ENCODE measurements around the gene ECM2. TPM values are rescaled to one million over a fixed set of nuclear protein-coding genes. Genes with fewer than 3 reads are reported as not detected.

ECM2 gene
- total and polyA plus RNA-seq, 7 donors: 1.2 to 19.7 (median 5.4) TPM; not detected in 1

GRCh38 chr9:92457576-92457975, 78.2 kb downstream of the ECM2 start:
- Histone ChIP-seq H3K27me3 (no peaks in the 10 kb centered on the region), H3K4me3 (no peak overlapping the region), H3K4me1 (peaks cover 0 to 9% (median 7%) of the 10 kb centered on the region in 4 donors), H3K27ac (no peak overlapping the region), H3K36me3 (no peaks in the 10 kb centered on the region), H3K9me3 (no peaks in the 10 kb centered on the region)
- TF ChIP-seq POLR2AphosphoS5 (IDR thresholded peaks at IDR 0.05): no peak
- no peak for TF ChIP-seq EP300 (IDR thresholded peaks at IDR 0.05)
- TF ChIP-seq POLR2A (IDR thresholded peaks at IDR 0.05): no peak
- no peak for TF ChIP-seq CTCF (IDR thresholded peaks at IDR 0.05)
- no peak for DNase-seq
- 95 to 96% methylated on average over 4 of the region's 4 CpGs for WGBS, 2 donors
- intact Hi-C loops (cut with DNase I): no loop called here

GRCh38 chr9:92455217-92455616, 80.6 kb downstream of the ECM2 start:
- H3K4me3 ChIP-seq: no peak overlapping the region
- no peaks in the 10 kb centered on the region for H3K36me3 ChIP-seq
- H3K4me1 ChIP-seq: peaks cover 0 to 9% (median 7%) of the 10 kb centered on the region in 4 donors
- no peaks in the 10 kb centered on the region for H3K27me3 ChIP-seq
- DNase-seq: no peak
- intact Hi-C loops (cut with DNase I): no loop called here
- TF ChIP-seq CTCF (IDR thresholded peaks at IDR 0.05) (no peak), POLR2AphosphoS5 (IDR thresholded peaks at IDR 0.05) (no peak), EP300 (IDR thresholded peaks at IDR 0.05) (no peak), POLR2A (IDR thresholded peaks at IDR 0.05) (no peak)
- H3K9me3 ChIP-seq: no peaks in the 10 kb centered on the region
- no peak overlapping the region for H3K27ac ChIP-seq
- WGBS, 2 donors: 77 to 87% methylated on average over 3 of the region's 3 CpGs

- TF ChIP-seq CTCF (IDR thresholded peaks at IDR 0.05): no peak
- TF ChIP-seq EP300 (IDR thresholded peaks at IDR 0.05): no peak
- no peak for TF ChIP-seq POLR2A (IDR thresholded peaks at IDR 0.05)
- TF ChIP-seq POLR2AphosphoS5 (IDR thresholded peaks at IDR 0.05): no peak
- DNase-seq: no peak
- no peaks in the 10 kb centered on the region for H3K36me3 ChIP-seq
- no peaks in the 10 kb centered on the region for H3K9me3 ChIP-seq
- no peak overlapping the region for H3K27ac ChIP-seq
- intact Hi-C loops (cut with DNase I): no loop called here
- H3K27me3 ChIP-seq: no peaks in the 10 kb centered on the region
- no peaks in the 10 kb centered on the region for H3K4me1 ChIP-seq
- no peak overlapping the region for H3K4me3 ChIP-seq
These were observed 89.3 kb downstream of the ECM2 start for GRCh38 chr9:92446536-92446935.

Small RNAs within 50 kb of the gene (small RNA-seq; reads per million reads assigned to genes)
- gene AL157827.1 (0 reads per million in 3 donors), gene MIR4670 (0 reads per million in 3 donors)

Other genes starting within 250 kb of the ECM2 start
- gene IARS1, start 242.3 kb downstream of the ECM2 start, total RNA-seq: 10 to 100 TPM; 61.4 to 62.4 (median 62.2) TPM
- 10 to 100 TPM in 2 of 3 donors, 1 to 10 TPM in 1; 9.0 to 45.2 (median 13.6) TPM for gene IARS1, start 242.3 kb downstream of the ECM2 start, polyA plus RNA-seq
- 10 to 100 TPM; 23.9 to 32.1 (median 28.2) TPM for gene NOL8, start 210.6 kb downstream of the ECM2 start, total RNA-seq
- 10 to 100 TPM in 2 of 3 donors, 1 to 10 TPM in 1; 7.9 to 20.4 (median 13.2) TPM for gene NOL8, start 210.6 kb downstream of the ECM2 start, polyA plus RNA-seq
- 10 to 100 TPM in 1 of 4 donors, 1 to 10 TPM in 3; 1.8 to 11.9 (median 5.2) TPM for gene CENPP, start 210.0 kb downstream of the ECM2 start, total RNA-seq
- 1 to 10 TPM in 1 of 3 donors, under 1 TPM in 2; 0.60 to 2.4 (median 0.69) TPM for gene CENPP, start 210.0 kb downstream of the ECM2 start, polyA plus RNA-seq
- 10 to 100 TPM; 41.8 to 93.3 (median 59.8) TPM for gene OGN, start 131.4 kb downstream of the ECM2 start, total RNA-seq
- 10 to 100 TPM in 1 of 3 donors, 1 to 10 TPM in 2; 1.6 to 10.8 (median 4.4) TPM for gene OGN, start 131.4 kb downstream of the ECM2 start, polyA plus RNA-seq
- gene OMD, start 111.5 kb downstream of the ECM2 start, total RNA-seq: 10 to 100 TPM in 3 of 4 donors, 1 to 10 TPM in 1; 6.5 to 23.9 (median 16.7) TPM
- 1 to 10 TPM in 2 of 3 donors, not detected in 1; 1.0 to 3.0 TPM for gene OMD, start 111.5 kb downstream of the ECM2 start, polyA plus RNA-seq
- gene ASPN, start 53.5 kb downstream of the ECM2 start, total RNA-seq: 10 to 100 TPM in 3 of 4 donors, 1 to 10 TPM in 1; 9.4 to 96.9 (median 20.2) TPM
- 1 to 10 TPM; 1.5 to 2.5 (median 1.8) TPM for gene ASPN, start 53.5 kb downstream of the ECM2 start, polyA plus RNA-seq
- 10 to 100 TPM in 1 of 4 donors, 1 to 10 TPM in 3; 5.7 to 12.5 (median 6.9) TPM for gene IPPK, start 134.1 kb upstream of the ECM2 start, total RNA-seq
- gene IPPK, start 134.1 kb upstream of the ECM2 start, polyA plus RNA-seq: 1 to 10 TPM; 3.6 to 7.8 (median 4.4) TPM
- 10 to 100 TPM; 30.6 to 38.5 (median 34.2) TPM for gene BICD2, start 228.8 kb upstream of the ECM2 start, total RNA-seq
- 1 to 10 TPM; 5.4 to 9.7 (median 9.0) TPM for gene BICD2, start 228.8 kb upstream of the ECM2 start, polyA plus RNA-seq

All from sigmoid colon (tissue), 7 donors.